HG03354 (cell line): ENCODE measurements around the gene MEF2A.

Experiments used
- ATAC-seq: cut with Tn5 transposase; IDR thresholded peaks from one replicate; pipeline ENCODE4 v1.9.1; 2021; ENCODE audit warnings: mild to moderate bottlenecking; ENCODE audit not compliant: unreplicated experiment, poor library complexity, severe bottlenecking

Gene MEF2A

DNA sequence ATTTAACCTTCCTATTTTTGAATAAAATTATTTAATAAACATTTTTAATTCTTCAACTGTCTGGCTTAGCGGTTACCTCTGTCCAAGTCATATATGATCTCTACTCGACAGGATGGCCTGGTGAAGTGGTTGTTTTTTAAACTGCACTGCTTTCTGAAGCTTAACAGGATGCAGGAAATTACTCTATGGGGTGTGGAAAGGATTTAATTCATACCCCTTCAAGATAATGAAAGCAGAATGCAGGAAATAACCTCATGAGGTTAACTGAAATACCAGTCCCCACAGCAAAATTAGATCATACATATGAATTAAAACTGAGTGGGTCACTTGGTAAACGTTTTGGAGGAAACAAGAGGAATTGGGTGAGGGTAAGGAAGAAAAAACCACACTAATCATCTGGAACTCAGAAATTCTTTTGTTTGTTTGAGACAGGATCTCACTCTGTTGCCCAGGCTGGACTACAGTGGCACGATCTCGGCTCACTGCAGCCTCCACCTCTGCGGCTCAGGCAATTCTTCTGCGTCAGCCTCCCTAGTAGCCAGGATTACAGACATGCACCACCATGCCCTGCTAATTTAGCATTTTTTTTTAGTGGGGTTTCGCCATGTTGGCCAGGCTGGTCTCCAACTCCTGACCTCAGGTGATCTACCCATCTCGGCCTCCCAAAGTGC is 117.4 kb downstream of the MEF2A start:
- ATAC-seq = peak; percentile 60

- ATAC-seq = no peak
These were observed 120.5 kb downstream of the MEF2A start for GRCh38 chr15:99686290-99686689.

- no peak for ATAC-seq
These were observed 127.0 kb downstream of the MEF2A start for GRCh38 chr15:99692825-99693224.

DNA sequence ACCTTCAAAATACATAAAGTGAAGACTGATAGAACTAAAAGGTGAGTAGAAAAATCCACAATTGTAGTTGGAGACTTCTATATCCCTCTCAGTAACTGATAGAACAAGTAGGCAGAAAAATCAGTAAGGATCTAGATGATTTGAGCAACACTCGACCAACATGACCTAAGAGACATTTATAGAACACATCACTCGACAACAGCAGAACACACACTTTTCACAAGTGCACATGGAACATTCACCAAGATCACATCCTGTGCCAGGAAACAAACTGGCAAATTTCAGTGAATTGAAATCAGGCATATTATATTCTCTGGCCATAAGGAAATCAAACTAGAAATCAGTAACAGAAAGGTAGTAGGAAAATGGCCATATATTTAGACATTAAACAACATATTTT is 130.3 kb downstream of the MEF2A start:
- no peak for ATAC-seq

GRCh38 chr15:99702895-99703602 is 137.3 kb downstream of the MEF2A start:
- no peak for ATAC-seq

DNA sequence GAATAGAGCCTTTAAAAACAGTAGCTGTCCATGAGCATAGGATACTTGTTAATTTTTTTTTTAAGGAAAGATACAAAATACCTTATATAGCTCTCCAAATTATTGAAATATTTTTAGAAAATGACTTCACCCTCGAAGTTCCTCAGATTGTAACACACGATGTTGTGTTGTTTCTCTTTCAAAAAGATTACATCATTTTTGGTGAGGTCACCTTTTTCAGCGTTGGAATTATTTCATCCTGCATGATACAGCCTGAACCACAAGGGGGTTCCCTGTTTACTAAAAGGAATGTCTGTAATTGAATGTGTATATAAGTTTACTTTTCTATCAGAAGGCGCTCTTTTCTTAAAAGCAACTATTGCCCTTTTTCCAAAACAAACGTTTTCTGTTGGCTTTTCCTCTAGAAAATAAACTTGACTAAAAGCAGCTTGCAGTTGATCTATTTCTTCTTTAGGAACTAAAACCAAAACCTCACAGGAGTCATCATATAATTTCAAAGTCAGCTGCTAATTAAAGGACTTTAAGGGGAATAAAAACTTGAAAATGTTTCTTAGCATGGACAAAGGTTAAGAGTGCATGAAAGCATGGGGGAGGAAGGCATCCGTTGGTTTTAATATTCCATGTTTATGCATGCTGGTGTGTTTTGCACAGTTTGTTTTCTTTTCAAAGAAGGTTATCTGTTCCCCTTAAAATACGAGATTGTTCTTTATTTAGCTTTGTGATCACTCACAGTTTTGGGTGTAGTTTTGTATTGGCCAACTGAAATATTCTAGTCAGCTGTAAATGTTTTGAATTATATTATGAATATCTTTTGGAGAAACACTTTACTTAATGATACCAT is 138.0 kb downstream of the MEF2A start:
- ATAC-seq = peak; percentile 75

GRCh38 chr15:99704444-99704838 is 138.7 kb downstream of the MEF2A start:
- peak; percentile 71 for ATAC-seq

DNA sequence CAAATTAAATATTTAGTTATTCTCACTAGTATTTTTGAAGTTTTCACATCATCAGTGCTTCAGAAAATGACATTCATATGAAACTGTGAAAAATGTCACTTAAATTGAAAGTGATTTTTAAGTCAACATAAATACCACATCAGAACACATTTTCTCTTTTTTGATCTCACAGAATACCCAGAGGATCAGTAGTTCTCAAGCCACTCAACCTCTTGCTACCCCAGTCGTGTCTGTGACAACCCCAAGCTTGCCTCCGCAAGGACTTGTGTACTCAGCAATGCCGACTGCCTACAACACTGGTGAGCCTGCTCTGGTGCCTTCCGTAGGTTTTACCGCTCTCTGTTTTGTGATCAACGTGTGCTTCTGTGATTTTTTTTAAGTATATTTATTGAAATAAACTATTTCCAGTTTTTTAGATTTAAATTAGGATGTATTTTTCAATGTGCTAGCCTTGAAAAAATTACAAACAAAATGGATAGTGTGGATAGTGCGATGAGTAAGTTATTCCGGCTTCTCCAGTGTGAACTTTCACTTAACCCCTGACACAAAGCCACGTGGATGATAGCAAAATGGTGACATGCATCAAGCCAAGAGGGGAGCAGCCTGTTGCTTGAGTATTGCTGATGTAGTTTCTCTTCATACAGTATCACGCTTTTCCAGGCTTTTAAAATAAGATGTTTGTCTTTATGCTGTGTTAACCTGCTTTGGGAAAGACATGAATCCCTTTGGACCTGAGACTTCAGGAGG is 140.9 kb downstream of the MEF2A start:
- no peak for ATAC-seq

DNA sequence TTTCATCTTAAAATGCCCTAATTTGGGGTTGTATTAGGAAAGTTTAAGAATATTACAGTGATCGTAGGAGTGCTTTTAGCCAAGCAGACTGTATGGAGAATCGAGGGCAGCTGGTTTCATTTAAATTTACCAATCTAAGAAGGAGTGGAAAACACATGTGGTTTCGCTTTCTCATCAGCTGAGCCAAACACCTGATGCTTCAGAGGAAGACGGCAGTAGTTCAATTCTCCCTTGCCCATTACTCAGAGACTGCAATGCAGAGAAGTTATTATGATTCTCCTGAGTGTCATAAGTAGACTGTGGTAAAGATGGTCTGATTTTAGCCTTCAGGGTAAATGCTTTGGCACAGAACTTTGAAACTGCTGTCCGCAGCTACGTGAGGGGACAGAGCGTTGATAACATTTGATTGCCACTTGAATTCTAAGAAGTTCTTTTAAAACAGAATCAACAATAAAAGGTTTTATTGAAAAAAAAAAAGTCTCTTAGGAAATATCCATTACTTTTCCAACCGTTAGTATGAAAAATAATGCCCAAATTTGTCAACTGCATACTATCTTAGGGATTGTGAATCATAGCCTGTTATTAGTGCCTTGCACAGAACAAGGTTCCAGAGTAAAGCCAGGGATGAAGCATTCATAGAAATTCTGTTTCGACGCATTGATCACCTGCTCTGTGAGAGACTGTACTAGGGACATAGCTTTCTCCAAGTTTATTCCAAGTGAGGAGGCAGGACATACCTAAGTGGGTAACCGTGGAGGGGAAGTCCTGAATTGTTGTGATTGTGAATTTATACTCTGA is 141.9 kb downstream of the MEF2A start:
- no peak for ATAC-seq

DNA sequence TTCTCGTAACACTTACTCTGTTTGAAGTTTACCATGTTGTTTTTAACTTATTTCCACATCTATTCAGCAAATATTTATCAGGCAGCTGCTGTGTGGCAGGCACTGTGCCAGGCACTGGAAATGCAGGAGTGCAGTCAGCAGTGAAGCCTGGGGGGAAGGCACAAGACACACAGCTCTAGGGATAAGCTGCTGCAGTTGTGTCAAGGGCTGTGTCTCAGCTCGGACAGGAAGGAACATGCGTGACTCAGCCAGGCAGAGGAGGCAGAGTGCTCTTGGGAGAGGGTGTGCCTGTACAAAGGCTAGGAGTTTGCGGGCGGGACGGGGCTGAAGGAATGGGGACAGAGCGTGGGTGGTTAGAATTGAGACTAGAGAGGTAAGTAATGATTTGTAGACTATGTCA is 142.8 kb downstream of the MEF2A start:
- no peak for ATAC-seq

DNA sequence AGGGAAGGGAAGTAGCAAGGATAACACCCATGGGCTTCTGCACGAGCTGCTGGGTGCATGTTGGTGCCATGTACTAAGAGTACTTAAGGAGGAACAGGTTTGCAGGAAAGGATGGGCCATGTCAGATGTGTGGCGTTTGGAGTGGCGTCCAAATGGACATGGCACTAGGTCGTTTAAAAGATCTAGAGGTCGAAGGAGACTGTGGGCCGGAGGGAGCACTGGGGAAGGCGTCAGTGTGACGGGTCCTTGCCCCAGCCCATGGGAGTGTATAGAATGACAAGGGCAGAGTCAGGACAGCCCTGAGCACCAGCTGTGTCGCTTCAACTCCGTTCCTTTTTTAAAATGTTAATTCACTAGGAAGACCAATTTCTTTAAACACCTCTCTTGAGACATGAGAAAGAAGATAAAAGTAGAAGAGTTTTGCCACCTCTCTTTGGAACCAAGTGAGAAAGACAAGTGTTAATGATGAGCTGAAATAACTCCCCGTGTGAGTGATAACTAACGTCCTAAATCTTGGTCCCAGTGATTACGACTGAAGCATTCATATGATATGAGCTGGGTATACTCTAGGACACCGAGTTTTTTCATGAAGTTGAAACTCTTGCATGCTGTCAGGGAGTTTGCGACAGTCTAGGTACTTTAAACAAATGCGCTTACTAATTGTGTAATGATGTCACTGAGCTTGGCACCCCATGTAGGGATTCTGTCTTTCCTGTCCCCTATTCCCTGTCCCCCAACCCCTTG is 143.6 kb downstream of the MEF2A start:
- ATAC-seq = no peak

- no peak for ATAC-seq
These were observed 145.8 kb downstream of the MEF2A start for GRCh38 chr15:99711625-99712024.

GRCh38 chr15:99712415-99712814 is 146.6 kb downstream of the MEF2A start:
- ATAC-seq = no peak

- no peak for ATAC-seq
These were observed 150.8 kb downstream of the MEF2A start for GRCh38 chr15:99716540-99717095.

- peak; percentile 36 for ATAC-seq
These were observed 151.6 kb downstream of the MEF2A start for GRCh38 chr15:99717161-99718009.

DNA sequence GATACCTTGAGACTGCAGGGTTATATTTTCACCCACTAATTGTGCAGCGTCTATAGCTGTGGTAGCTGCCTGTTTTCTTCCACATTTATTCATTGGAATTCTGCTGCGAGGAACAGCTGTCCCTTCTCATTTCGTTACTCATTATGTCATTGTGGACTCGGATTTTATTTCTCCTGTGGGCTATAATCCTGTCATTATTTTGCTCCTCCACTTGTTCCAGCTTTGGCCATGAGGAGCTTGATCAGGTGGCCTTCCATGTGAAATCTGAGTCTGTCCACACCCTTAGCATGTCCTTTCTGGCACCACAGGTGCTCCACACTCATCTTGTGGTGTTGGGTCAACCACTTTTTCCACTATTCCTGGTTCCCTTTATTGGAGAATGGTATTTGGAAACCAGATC is 152.6 kb downstream of the MEF2A start:
- ATAC-seq = no peak

DNA sequence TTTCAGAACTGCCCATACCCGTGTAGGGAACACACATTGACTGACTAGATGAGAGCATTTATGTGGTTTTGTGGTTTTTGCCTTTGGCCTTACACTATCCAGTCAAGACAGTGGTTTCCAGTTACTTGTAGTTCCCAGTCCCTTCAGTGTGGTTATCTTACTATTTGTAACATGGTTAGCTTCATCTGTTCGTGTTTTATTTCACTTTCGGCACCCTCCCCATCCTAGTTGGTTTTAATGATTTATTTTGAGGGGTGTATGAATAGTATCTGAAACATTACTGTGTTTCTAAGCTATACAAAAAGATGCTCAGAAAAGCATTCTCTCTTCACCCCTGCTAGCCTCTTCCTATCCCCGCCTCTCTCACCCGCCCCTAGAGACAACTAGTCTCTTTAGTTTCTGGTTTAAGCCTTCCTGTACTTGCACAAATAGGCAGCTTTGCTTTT is 153.3 kb downstream of the MEF2A start:
- peak; percentile 84 for ATAC-seq
